Body of pancreas (tissue), 4 donors: ENCODE data around the gene AWAT1.

Source experiments
- POLR2A ChIP-seq, 3 donors: fragments of 450-650 bp; IDR thresholded peaks; one replicate each; pipeline ENCODE4 v1.6.1; 2016; ENCODE audit warnings: antibody characterized with exemption in 3 of 3, mild to moderate bottlenecking in 2 of 3
- TF ChIP-seq, protein P1 (sequence below), 7 experiments: fragments of 450-650 bp in 4 of 7; fragments of 200-600 bp in 3 of 7; sonication (generic) in 3 of 7; IDR thresholded peaks; one replicate each; pipeline ENCODE4 v1.5.1; 2016 to 2019; ENCODE audit warnings: antibody characterized with exemption in 7 of 7

DNA sequence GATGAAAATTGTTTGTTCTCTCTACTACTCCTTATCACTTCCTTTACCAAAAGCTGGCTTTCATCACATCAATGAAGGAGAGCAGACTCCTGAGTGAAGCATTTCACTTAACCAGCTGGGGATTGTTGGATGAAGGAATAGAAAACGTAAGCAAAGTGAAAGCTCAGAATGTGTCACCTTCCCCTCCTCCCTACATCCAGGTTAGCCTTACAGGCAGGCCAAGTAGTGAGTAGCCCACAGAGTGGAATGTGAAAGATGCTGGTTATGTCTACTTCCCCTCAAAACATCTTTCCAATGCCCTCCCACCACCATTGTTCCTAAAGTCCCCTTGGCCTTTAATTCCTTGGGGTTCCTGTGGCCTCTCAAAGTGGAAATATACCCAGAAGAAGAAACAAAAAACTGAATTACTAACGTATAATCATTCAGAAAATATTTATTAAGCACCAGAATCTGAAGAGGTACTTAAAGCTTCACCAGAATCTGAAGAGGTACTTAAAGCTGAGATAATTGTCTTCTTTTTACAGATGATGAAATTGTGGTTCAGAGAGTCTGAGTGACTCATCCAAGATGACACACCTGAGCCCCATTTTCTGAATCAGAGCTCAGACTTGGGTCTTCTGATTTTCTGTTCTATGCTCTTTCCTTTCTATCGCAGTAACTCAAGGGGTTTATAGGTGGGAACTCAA lies 19.1 kb downstream of the AWAT1 start:
- TF ChIP-seq, protein P1, sequence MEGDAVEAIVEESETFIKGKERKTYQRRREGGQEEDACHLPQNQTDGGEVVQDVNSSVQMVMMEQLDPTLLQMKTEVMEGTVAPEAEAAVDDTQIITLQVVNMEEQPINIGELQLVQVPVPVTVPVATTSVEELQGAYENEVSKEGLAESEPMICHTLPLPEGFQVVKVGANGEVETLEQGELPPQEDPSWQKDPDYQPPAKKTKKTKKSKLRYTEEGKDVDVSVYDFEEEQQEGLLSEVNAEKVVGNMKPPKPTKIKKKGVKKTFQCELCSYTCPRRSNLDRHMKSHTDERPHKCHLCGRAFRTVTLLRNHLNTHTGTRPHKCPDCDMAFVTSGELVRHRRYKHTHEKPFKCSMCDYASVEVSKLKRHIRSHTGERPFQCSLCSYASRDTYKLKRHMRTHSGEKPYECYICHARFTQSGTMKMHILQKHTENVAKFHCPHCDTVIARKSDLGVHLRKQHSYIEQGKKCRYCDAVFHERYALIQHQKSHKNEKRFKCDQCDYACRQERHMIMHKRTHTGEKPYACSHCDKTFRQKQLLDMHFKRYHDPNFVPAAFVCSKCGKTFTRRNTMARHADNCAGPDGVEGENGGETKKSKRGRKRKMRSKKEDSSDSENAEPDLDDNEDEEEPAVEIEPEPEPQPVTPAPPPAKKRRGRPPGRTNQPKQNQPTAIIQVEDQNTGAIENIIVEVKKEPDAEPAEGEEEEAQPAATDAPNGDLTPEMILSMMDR (IDR thresholded peaks at IDR 0.05), result no peak
- no peak for TF ChIP-seq POLR2A (IDR thresholded peaks at IDR 0.05)
